PC-9 (cell line): ENCODE measurements around the gene LINGO1.

Source experiments
- CTCF ChIP-seq: fragments of 200-600 bp; sonication (generic); conservative IDR thresholded peaks from 2 replicates; pipeline ENCODE4 v1.6.1; 2017; ENCODE audit warnings: mixed run types, antibody characterized with exemption, mild to moderate bottlenecking, moderate library complexity
- EZH2 ChIP-seq: fragments of 200-600 bp; sonication (generic); IDR thresholded peaks from 2 replicates; pipeline ENCODE4 v1.8.0; 2017; ENCODE audit warnings: antibody characterized with exemption, low read depth

- TF ChIP-seq CTCF (no peak), EZH2 (no peak)
Observed at GRCh38 chr15:77564938-77565337, 67.8 kb downstream of the LINGO1 start.
